Measurements from ENCODE around the gene CCDC8. TPM values are rescaled to one million over a fixed set of nuclear protein-coding genes. Genes with fewer than 3 reads are reported as not detected.

The CCDC8 gene
- total and polyA plus RNA-seq, 9 of the 15 experiments (the other 6 are each of a cell fraction or from before 2014, with no cell fraction given): 0.68 to 30.8 (median 15.6) TPM

DNA sequence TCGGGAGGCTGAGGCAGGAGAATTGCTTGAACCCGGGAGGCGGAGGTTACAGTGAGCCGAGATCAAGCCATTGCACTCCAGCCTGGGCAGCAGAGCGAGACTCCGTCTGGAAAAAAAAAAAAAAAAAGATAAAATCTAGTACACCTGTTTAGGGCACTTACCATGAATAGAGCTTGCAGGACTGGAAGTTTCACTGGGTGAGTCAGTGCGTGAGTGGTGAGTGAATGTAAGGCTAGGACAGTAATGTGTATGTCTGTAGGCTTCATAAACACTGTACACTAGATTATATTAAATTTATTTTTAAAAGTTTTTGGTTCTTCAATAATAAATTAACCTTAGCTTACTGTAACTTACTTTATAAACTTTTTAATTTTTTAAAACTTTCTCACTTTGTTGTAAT, 43.5 kb downstream of the CCDC8 start (continued):
- TF ChIP-seq, protein P1, sequence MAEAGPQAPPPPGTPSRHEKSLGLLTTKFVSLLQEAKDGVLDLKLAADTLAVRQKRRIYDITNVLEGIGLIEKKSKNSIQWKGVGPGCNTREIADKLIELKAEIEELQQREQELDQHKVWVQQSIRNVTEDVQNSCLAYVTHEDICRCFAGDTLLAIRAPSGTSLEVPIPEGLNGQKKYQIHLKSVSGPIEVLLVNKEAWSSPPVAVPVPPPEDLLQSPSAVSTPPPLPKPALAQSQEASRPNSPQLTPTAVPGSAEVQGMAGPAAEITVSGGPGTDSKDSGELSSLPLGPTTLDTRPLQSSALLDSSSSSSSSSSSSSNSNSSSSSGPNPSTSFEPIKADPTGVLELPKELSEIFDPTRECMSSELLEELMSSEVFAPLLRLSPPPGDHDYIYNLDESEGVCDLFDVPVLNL (CRISPR knock-in tag; IDR thresholded peaks at IDR 0.05; ENCODE audit: low read depth): no peak
- no peak for TF ChIP-seq XRCC4 (IDR thresholded peaks at IDR 0.05; ENCODE audit: extremely low read depth, insufficient read depth, insufficient read length)

DNA sequence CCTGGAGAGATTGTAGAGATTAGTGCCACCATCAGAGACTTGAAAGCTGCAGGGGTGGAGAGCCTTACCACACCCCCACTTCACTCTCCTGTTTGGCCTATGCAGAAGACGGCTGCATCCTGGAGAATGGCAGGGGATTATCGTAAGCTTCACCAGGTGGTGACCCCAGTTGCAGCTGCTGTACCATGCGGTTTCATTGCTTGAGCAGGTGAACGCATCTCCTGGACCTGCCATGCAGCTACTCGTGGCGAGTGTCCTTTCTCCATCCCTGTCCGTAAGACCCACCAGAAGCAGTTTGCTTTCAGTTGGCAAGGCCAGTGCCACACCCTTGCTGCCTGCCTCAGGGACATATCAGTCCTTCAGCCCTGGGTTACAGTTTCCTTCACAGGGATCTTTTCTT, 45.2 kb downstream of the CCDC8 start:
- Histone ChIP-seq H3K4me1 (replicated peaks in 1 of 2; ENCODE audit: control insufficient read depth in 2 of 2, insufficient read depth in 2 of 2, low read length in 2 of 2) (peaks cover 0 to 4% of the 10 kb centered on the region in 2 experiments; a peak in 1 of 5 replicates), H3K4me3 (no peak overlapping the region), H3K4me2 (ENCODE audit: insufficient read depth, low read length) (no peak overlapping the region), H3K9me1 (ENCODE audit: control insufficient read depth, insufficient read depth, low read length) (no peaks in the 10 kb centered on the region), H3K27ac (ENCODE audit: extremely low read depth, low read depth, low read length) (no peak overlapping the region), H3K27me3 (ENCODE audit: control insufficient read depth in 2 of 2, insufficient read depth in 2 of 2, low read length in 2 of 2) (no peaks in the 10 kb centered on the region), H3K9ac (ENCODE audit: insufficient read depth in 1 of 2, low read depth in 2 of 2, low read length in 2 of 2) (no peak overlapping the region), H3K9me3 (replicated peaks; ENCODE audit: control insufficient read depth, insufficient read depth, low read depth, low read length) (no peaks in the 10 kb centered on the region), H3K79me2 (ENCODE audit: control insufficient read depth, insufficient read depth, low read length) (peaks cover 41% of the 10 kb centered on the region), H3K36me3 (ENCODE audit: control insufficient read depth, insufficient read depth, low read length) (peaks cover 75% of the 10 kb centered on the region), H4K20me1 (replicated peaks; ENCODE audit: control insufficient read depth, insufficient read depth, low read length) (peaks cover 3% of the 10 kb centered on the region; the same call in 1 of the 2 replicates), H2AFZ (ENCODE audit: low read depth, low read length) (no peak overlapping the region)
- no peak for TF ChIP-seq TGIF2 (CRISPR knock-in tag; IDR thresholded peaks at IDR 0.05)
- no peak for DNase-seq (ENCODE audit: extremely low read depth in 1 of 4, low spot score in 3 of 4)
- in situ Hi-C loops (cut with MboI) (no loop called here), intact Hi-C loops (cut with micrococcal nuclease) (no loop called here)
- CTCF ChIA-PET (ENCODE audit: low intra/inter-chr PET ratio): no interaction called here
- 94% methylated on average over 7 of the region's 7 CpGs for WGBS (ENCODE audit: insufficient coverage, low coverage, missing lambda C conversion rate)
- no TSS peak for BruUV-seq (replicated peaks)
- POLR2A ChIA-PET: interaction anchor here (0.7 to 1.3 kb wide), 5 partner anchors 10 to 174 kb away, joined by 3 to 5 read pairs (median 4); no protein-coding TSS in a partner anchor
- ATAC-seq: no peak
- FAIRE-seq: no peak
